SK-N-SH (cell line): ENCODE results near the gene CALML6. TPM values are rescaled to one million over a fixed set of nuclear protein-coding genes. Genes with fewer than 3 reads are reported as not detected.

ENCODE experiments used
- CTCF ChIA-PET: fragments of 300-600, 350-600 bp; formaldehyde crosslinking; extraction: SDS; loops from one replicate; lab custom pipeline; 2021; lab: Yijun Ruan, JAX
- POLR2A ChIA-PET: fragments of 350-600 bp; sonication (Branson Sonifier 250); formaldehyde crosslinking; extraction: SDS; loops from one replicate; lab custom pipeline; 2020; ENCODE audit warnings: antibody characterized with exemption, inconsistent platforms; lab: Yijun Ruan, JAX
- DNase-seq: peaks from one replicate; pipeline ENCODE4 v3.0.0; 2012
- H2AFZ ChIP-seq: fragments of 200-600 bp; sonication (generic); 2 replicates; pipeline ENCODE4 v1.8.1; 2016; ENCODE audit warnings: antibody characterized with exemption, mild to moderate bottlenecking, low read depth
- H3F3A ChIP-seq: fragments of 200-600 bp; sonication (generic); replicated peaks from 2 replicates; pipeline ENCODE3; 2016; ENCODE audit warnings: antibody characterized with exemption, mild to moderate bottlenecking; ENCODE audit not compliant: insufficient read depth
- H3K27ac ChIP-seq, 2 experiments: fragments of 200-500 bp in 1 of 2; fragments of 200-600 bp in 1 of 2; sonication (Bioruptor generic) in 1 of 2; sonication (generic), shearing (Covaris generic) in 1 of 2; 2 replicates each; pipeline versions ENCODE4 v1.5.1 to v1.6.1; 2014 to 2016; ENCODE audit warnings: low read depth in 2 of 2, inconsistent platforms in 1 of 2, low read length in 1 of 2, mild to moderate bottlenecking in 1 of 2, mixed read lengths in 1 of 2
- H3K27me3 ChIP-seq: fragments of 200-600 bp; sonication (generic), shearing (Covaris generic); 2 replicates; pipeline ENCODE4 v1.6.1; 2016; ENCODE audit warnings: mixed run types; ENCODE audit not compliant: insufficient read depth
- H3K36me3 ChIP-seq, 2 experiments: fragments of 200-500 bp in 1 of 2; fragments of 200-600 bp in 1 of 2; sonication (Bioruptor generic) in 1 of 2; sonication (generic) in 1 of 2; replicated peaks in 1 of 2; 2 replicates each; pipeline versions ENCODE3 to v1.5.1; 2014 to 2016; ENCODE audit warnings: low read length in 1 of 2, mild to moderate bottlenecking in 1 of 2; ENCODE audit not compliant: insufficient read depth in 2 of 2, control insufficient read depth in 1 of 2
- H3K4me1 ChIP-seq, 2 experiments: fragments of 200-500 bp in 1 of 2; fragments of 200-600 bp in 1 of 2; sonication (Bioruptor generic) in 1 of 2; sonication (generic), shearing (Covaris generic) in 1 of 2; 2 replicates each; pipeline versions ENCODE4 v1.5.1 to v1.6.1; 2014 to 2016; ENCODE audit warnings: low read depth in 1 of 2, low read length in 1 of 2, mixed run types in 1 of 2; ENCODE audit not compliant: insufficient read depth in 2 of 2, control insufficient read depth in 1 of 2
- H3K4me2 ChIP-seq: fragments of 200-600 bp; sonication (generic), shearing (Covaris generic); 2 replicates; pipeline ENCODE4 v1.6.1; 2017; ENCODE audit warnings: mixed run types
- H3K4me3 ChIP-seq, 2 experiments: fragments of 200-500 bp in 1 of 2; fragments of 200-600 bp in 1 of 2; sonication (Bioruptor generic) in 1 of 2; sonication (generic), shearing (Covaris generic) in 1 of 2; 2 replicates each; pipeline versions ENCODE4 v1.5.1 to v1.8.1; 2014 to 2016; ENCODE audit warnings: low read depth in 2 of 2, inconsistent platforms in 1 of 2, low read length in 1 of 2, mild to moderate bottlenecking in 1 of 2, mixed read lengths in 1 of 2, moderate library complexity in 1 of 2
- H3K79me2 ChIP-seq: fragments of 200-600 bp; sonication (generic); 2 replicates; pipeline ENCODE4 v1.8.1; 2017; ENCODE audit warnings: mild to moderate bottlenecking; ENCODE audit not compliant: insufficient read depth
- H3K9ac ChIP-seq: fragments of 200-600 bp; sonication (generic); 2 replicates; pipeline ENCODE4 v1.6.1; 2017; ENCODE audit warnings: mixed run types
- H3K9me2 ChIP-seq: fragments of 200-600 bp; sonication (generic); 2 replicates; pipeline ENCODE4 v1.6.1; 2017; ENCODE audit warnings: mixed run types
- H3K9me3 ChIP-seq: fragments of 200-600 bp; sonication (generic); 2 replicates; pipeline ENCODE4 v1.6.1; 2017; ENCODE audit warnings: mixed run types, mild to moderate bottlenecking, moderate library complexity
- H4K20me1 ChIP-seq: fragments of 200-600 bp; sonication (generic); 2 replicates; pipeline ENCODE4 v1.6.1; 2017; ENCODE audit warnings: mild to moderate bottlenecking, mixed run types; ENCODE audit not compliant: insufficient read depth
- ELF1 ChIP-seq: IDR thresholded peaks from 2 replicates; pipeline ENCODE4 v1.4.0; 2012
- EZH2phosphoT487 ChIP-seq: fragments of 200-600 bp; sonication (generic); IDR thresholded peaks from 2 replicates; pipeline ENCODE4 v1.6.1; 2017; ENCODE audit warnings: low read depth, mixed run types, mild to moderate bottlenecking, antibody characterized with exemption, moderate library complexity, borderline replicate concordance
- FOSL2 ChIP-seq: IDR thresholded peaks from 2 replicates; pipeline ENCODE4 v1.4.0; 2012; ENCODE audit warnings: low read depth, mild to moderate bottlenecking, moderate library complexity, borderline replicate concordance
- GABPA ChIP-seq: IDR thresholded peaks from 2 replicates; pipeline ENCODE4 v1.4.0; 2012; ENCODE audit warnings: low read depth, mild to moderate bottlenecking
- GATA2 ChIP-seq: sonication (generic); formaldehyde crosslinking; IDR thresholded peaks from 2 replicates; pipeline ENCODE4 v1.5.0; 2020; ENCODE audit warnings: mild to moderate bottlenecking, missing genetic modification reagents
- RCOR1 ChIP-seq: fragments of 150-350 bp; IDR thresholded peaks from 2 replicates; pipeline ENCODE4 v1.6.1; 2017; ENCODE audit warnings: antibody characterized with exemption, low read length
- TCF12 ChIP-seq: IDR thresholded peaks from 2 replicates; pipeline ENCODE4 v1.4.0; 2012
- TEAD4 ChIP-seq: IDR thresholded peaks from 2 replicates; pipeline ENCODE4 v1.4.0; 2012; ENCODE audit warnings: mild to moderate bottlenecking, borderline replicate concordance; ENCODE audit not compliant: insufficient read depth
- WGBS: methylation state at CpG from one replicate; pipeline ENCODE4 v1.1.6; 2017; ENCODE audit warnings: low lambda C conversion rate; 5-methylcytosine and 5-hydroxymethylcytosine counted together
- polyA plus RNA-seq, 3 experiments: library from polyadenylated mRNA; depleted of rRNA; stranded (reverse); fragments of >200 nt; gene quantifications; 2 replicates each; pipeline ENCODE4 v1.2.3, GENCODE V29; 2012
- TF ChIP-seq, protein P1 (sequence below): IDR thresholded peaks from 2 replicates; pipeline ENCODE4 v1.4.0; 2012; ENCODE audit warnings: low read depth, borderline replicate concordance
- TF ChIP-seq, protein P2 (sequence below): fragments of 150-350 bp; IDR thresholded peaks from 2 replicates; pipeline ENCODE4 v1.6.1; 2017; ENCODE audit warnings: antibody characterized with exemption, low read length, low read depth, borderline replicate concordance
- TF ChIP-seq, protein P3 (sequence below): fragments of 150-350 bp; IDR thresholded peaks from 2 replicates; pipeline ENCODE4 v1.6.1; 2016; ENCODE audit warnings: mild to moderate bottlenecking, low read depth, low read length
- TF ChIP-seq, protein P4 (sequence below): fragments of 200-600 bp; sonication (generic); IDR thresholded peaks from 2 replicates; pipeline ENCODE4 v1.6.1; 2017; ENCODE audit warnings: antibody characterized with exemption, mild to moderate bottlenecking, moderate library complexity
- TF ChIP-seq, protein P5 (sequence below): IDR thresholded peaks from 2 replicates; pipeline ENCODE4 v1.6.1; 2012; ENCODE audit warnings: mild to moderate bottlenecking, low read depth, low read length, moderate library complexity

The CALML6 gene
- polyA plus RNA-seq, 1 of the 3 experiments (the other 2 are of a cell fraction), result 0.87 TPM

DNA sequence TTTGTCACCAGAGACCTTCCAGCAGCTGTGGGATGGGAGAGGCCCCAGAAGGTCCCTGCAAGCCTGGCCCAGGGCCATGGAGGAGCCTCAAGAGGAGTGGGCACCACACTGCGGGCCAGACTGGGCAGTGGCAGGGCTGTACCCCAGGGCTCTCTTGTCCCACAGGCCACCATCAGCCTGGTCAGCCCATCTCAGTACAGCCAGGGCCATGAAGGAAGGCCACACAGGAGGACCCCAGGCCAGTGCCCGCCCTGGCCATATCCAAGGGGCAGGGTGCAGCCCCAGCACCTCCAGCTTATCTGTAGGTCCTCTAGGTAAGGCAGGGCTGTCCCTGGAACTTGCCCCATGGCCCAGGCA, 21.1 kb upstream of the CALML6 start (continued):
- TF ChIP-seq, protein P1, sequence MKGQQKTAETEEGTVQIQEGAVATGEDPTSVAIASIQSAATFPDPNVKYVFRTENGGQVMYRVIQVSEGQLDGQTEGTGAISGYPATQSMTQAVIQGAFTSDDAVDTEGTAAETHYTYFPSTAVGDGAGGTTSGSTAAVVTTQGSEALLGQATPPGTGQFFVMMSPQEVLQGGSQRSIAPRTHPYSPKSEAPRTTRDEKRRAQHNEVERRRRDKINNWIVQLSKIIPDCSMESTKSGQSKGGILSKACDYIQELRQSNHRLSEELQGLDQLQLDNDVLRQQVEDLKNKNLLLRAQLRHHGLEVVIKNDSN, result no peak
- TF ChIP-seq FOSL2, result no peak
- no peak for TF ChIP-seq TEAD4
- TF ChIP-seq, protein P2, sequence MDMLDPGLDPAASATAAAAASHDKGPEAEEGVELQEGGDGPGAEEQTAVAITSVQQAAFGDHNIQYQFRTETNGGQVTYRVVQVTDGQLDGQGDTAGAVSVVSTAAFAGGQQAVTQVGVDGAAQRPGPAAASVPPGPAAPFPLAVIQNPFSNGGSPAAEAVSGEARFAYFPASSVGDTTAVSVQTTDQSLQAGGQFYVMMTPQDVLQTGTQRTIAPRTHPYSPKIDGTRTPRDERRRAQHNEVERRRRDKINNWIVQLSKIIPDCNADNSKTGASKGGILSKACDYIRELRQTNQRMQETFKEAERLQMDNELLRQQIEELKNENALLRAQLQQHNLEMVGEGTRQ, result no peak

DNA sequence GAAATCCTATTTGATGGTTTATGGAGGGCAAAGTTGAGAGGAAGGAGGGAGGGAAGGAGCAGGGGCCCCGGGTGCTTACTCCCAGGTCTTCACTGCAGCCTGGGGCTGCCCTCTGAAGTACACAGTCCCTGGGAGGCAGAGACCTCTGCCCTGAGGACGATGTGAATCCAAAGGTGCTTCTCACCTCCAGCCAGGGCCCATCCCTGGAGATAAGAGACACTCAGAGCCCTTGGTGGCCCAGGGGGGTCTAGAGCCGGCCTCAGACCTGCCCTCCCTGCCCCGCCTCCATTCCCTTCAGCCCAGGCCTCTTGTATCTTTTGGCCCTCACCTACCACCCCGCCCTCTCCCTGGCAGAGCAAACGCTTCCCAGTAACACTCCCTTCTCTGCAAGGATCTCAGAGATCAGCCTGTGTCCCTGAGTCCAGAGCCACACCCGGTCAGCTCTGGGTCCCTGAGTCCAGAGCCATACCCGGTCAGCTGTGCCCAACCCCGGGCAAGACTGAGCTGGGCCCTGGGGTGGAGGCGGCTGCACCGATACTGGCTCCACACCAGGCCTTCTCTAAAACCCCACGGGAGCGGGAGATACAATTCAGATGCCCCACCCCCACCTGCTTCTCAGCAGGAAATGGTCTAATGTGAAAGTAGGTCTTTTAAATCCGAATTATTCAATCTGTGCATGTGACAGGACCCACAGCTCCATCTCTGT, 20.6 kb upstream of the CALML6 start:
- Histone ChIP-seq H3K27ac (peak overlapping the region in 1 of 2 experiments; percentile 22; a peak in 1 of 4 replicates), H3K4me2 (no peak overlapping the region), H3K4me1 (peaks cover 0 to 32% of the 10 kb centered on the region in 2 experiments; a peak in 2 of 4 replicates), H2AFZ (no peak overlapping the region), H3K79me2 (peaks cover 18% of the 10 kb centered on the region), H4K20me1 (peaks cover 4% of the 10 kb centered on the region; the same call in 1 of the 2 replicates), H3K27me3 (no peaks in the 10 kb centered on the region), H3K36me3 (no peaks in the 10 kb centered on the region), H3K9ac (no peak overlapping the region), H3K9me3 (no peaks in the 10 kb centered on the region), H3K9me2 (no peaks in the 10 kb centered on the region), H3K4me3 (no peak overlapping the region), H3F3A (peaks cover 5% of the 10 kb centered on the region)
- DNase-seq, result no peak
- POLR2A ChIA-PET, result no interaction called here
- 73% methylated on average over 13 of the region's 14 CpGs for WGBS
- CTCF ChIA-PET, result interaction anchor here (1.0 to 6.9 kb wide), 2 partner anchors 12 to 106 kb away, joined by 3 to 51 read pairs; no protein-coding TSS in a partner anchor
- TF ChIP-seq RCOR1 (no peak), GABPA (no peak)
- TF ChIP-seq, protein P3, sequence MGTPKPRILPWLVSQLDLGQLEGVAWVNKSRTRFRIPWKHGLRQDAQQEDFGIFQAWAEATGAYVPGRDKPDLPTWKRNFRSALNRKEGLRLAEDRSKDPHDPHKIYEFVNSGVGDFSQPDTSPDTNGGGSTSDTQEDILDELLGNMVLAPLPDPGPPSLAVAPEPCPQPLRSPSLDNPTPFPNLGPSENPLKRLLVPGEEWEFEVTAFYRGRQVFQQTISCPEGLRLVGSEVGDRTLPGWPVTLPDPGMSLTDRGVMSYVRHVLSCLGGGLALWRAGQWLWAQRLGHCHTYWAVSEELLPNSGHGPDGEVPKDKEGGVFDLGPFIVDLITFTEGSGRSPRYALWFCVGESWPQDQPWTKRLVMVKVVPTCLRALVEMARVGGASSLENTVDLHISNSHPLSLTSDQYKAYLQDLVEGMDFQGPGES, result no peak

DNA sequence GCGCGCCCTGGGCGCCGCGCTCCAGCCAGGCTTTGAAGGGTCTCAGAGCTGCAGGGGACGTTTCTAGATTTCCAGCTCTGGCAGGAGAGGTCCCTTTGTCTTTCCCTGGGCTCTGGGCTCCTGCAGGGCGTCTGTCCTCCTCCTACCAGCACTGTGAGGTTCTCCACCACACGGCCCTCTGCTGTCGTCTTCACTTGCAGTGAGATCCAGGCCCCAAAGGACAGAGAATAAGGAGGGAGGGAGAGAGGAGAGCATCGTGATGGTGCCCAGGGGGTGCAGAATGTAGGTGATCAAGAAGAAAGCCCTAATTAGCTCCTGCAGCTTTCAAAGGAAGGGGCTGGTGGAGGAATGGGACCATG, 20.0 kb upstream of the CALML6 start:
- H3K9me3 ChIP-seq, result no peaks in the 10 kb centered on the region
- CTCF ChIA-PET, result interaction anchor here (1.0 to 6.9 kb wide), 2 partner anchors 12 to 107 kb away, joined by 3 to 51 read pairs; no protein-coding TSS in a partner anchor
- no peak for TF ChIP-seq TCF12
- TF ChIP-seq GATA2 (CRISPR knock-in tag), result no peak
- no peak for TF ChIP-seq ELF1
- TF ChIP-seq, protein P3, result no peak
- TF ChIP-seq, protein P4, sequence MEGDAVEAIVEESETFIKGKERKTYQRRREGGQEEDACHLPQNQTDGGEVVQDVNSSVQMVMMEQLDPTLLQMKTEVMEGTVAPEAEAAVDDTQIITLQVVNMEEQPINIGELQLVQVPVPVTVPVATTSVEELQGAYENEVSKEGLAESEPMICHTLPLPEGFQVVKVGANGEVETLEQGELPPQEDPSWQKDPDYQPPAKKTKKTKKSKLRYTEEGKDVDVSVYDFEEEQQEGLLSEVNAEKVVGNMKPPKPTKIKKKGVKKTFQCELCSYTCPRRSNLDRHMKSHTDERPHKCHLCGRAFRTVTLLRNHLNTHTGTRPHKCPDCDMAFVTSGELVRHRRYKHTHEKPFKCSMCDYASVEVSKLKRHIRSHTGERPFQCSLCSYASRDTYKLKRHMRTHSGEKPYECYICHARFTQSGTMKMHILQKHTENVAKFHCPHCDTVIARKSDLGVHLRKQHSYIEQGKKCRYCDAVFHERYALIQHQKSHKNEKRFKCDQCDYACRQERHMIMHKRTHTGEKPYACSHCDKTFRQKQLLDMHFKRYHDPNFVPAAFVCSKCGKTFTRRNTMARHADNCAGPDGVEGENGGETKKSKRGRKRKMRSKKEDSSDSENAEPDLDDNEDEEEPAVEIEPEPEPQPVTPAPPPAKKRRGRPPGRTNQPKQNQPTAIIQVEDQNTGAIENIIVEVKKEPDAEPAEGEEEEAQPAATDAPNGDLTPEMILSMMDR, result no peak
- TF ChIP-seq, protein P5, sequence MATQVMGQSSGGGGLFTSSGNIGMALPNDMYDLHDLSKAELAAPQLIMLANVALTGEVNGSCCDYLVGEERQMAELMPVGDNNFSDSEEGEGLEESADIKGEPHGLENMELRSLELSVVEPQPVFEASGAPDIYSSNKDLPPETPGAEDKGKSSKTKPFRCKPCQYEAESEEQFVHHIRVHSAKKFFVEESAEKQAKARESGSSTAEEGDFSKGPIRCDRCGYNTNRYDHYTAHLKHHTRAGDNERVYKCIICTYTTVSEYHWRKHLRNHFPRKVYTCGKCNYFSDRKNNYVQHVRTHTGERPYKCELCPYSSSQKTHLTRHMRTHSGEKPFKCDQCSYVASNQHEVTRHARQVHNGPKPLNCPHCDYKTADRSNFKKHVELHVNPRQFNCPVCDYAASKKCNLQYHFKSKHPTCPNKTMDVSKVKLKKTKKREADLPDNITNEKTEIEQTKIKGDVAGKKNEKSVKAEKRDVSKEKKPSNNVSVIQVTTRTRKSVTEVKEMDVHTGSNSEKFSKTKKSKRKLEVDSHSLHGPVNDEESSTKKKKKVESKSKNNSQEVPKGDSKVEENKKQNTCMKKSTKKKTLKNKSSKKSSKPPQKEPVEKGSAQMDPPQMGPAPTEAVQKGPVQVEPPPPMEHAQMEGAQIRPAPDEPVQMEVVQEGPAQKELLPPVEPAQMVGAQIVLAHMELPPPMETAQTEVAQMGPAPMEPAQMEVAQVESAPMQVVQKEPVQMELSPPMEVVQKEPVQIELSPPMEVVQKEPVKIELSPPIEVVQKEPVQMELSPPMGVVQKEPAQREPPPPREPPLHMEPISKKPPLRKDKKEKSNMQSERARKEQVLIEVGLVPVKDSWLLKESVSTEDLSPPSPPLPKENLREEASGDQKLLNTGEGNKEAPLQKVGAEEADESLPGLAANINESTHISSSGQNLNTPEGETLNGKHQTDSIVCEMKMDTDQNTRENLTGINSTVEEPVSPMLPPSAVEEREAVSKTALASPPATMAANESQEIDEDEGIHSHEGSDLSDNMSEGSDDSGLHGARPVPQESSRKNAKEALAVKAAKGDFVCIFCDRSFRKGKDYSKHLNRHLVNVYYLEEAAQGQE, result no peak
- no peak for TF ChIP-seq EZH2phosphoT487
- TF ChIP-seq, all 33 proteins: peak for 0
- no peak overlapping the region for H2AFZ ChIP-seq
- H3K27ac ChIP-seq, result peak overlapping the region in 1 of 2 experiments; percentile 22; a peak in 1 of 4 replicates
- no peaks in the 10 kb centered on the region for H3K9me2 ChIP-seq
- H3K9ac ChIP-seq, result no peak overlapping the region
- no peak overlapping the region for H3K4me2 ChIP-seq
- POLR2A ChIA-PET, result no interaction called here
- DNase-seq, result no peak
- no peaks in the 10 kb centered on the region for H4K20me1 ChIP-seq
- peaks cover 0 to 36% of the 10 kb centered on the region in 2 experiments; a peak in 2 of 4 replicates for H3K4me1 ChIP-seq
- peaks cover 3% of the 10 kb centered on the region for H3F3A ChIP-seq
- peaks cover 12% of the 10 kb centered on the region for H3K79me2 ChIP-seq
- H3K4me3 ChIP-seq, result no peak overlapping the region
- no peaks in the 10 kb centered on the region for H3K36me3 ChIP-seq
- 84% methylated on average over 8 of the region's 10 CpGs for WGBS
- H3K27me3 ChIP-seq, result no peaks in the 10 kb centered on the region
